ENCODE results near the gene ATP7B.
"Not testable (repeated sequence)": the region's sequence is repeated elsewhere in the genome, so short reads cannot be mapped to it uniquely, and the experiment has no call there.

Gene ATP7B

GRCh38 chr13:51919531-51919930 lies 91.7 kb downstream of the ATP7B start:
- DNase-seq, result no peak

DNA sequence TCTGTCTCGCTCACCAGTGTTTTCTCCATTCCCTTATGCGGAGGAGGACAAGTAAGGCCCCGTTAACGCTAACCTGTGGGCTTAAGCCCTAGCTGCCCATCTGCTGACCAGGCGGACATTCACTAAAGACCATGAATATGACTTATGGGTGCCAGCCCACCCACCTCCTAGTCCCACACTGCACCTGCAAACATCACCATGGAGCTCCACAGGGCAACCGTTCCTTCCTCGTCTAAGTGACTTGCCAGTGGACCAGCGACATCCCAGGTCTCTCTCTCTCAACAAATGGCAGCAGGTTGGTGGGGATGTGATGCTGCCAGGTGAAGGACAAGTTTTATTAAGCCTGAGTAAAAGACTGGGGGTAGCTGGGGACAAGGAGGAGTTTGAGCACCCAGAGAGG lies 94.3 kb downstream of the ATP7B start:
- no peak for DNase-seq

GRCh38 chr13:51916051-51916818 lies 95.0 kb downstream of the ATP7B start:
- no peak for DNase-seq

DNA sequence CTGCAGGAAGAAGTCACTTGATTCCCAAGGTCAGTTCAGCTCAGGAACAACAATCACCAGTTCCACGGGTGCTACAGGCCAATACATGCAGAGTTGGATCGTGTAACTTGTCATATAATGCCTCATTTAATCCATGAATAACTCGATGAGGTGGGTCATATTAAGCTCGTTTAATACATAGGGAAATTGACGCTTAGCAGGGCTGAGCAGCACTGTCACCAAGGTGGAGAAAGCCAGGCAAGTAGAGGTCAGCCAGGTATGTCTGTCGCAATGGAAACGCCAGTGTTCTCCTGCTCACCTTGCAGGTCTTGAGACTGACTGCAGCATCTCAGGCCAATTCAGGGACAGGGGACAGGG lies 97.1 kb downstream of the ATP7B start:
- DNase-seq, result no peak

- no peak for DNase-seq
Observed at GRCh38 chr13:51913421-51914136, 97.7 kb downstream of the ATP7B start.

DNA sequence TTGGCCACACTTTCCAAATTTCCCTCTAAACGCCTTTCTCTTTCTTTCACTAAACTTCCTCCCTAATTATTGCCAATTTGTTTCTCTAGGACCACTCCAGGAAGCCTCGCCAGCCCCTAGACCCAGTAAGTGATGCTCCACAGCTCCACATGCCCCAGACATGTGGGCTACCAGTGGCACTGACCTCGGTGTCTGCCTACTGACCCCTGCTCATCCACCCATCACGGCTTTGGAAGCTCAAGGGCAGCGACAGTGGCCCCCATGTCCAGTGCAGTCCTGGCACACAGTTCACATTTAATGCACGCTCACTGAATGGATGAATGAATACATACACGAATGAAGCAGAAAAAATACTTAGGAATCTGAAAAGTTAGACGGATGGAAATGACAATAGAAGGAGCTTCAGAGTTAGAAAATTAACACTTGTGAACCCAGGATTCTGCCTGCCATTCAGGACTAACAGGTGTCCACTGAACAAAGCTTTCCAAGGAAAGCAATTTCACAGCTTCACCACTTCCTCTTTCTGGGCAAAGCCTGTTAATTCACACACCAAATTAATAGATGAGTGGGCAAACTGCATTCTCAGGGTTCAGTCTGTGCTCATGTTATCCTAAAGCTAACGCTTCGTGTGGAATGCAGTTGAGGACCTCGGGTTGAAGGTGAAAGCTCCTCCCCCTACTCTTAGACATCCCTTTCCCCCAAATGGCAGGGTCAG lies 98.6 kb downstream of the ATP7B start:
- DNase-seq, result no peak

DNA sequence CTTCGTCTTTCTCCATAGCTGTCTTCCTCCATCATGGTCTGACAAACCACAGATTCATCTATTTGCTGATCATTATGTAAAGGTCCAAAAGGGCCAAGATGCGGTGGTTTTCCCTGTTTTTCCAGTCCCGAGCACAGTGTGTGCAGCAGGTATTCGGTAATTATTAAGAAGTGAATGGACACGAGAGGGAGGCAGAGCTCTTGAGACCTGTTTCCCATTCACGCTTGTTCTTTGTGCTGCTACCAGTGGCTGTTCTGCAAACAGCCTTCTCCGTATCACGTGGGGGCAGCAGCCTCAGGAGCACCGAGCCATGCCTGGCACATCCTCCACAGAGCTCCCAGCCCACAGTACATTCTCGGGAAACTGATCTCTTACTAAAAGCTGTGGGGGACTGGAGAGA lies 99.2 kb downstream of the ATP7B start:
- DNase-seq, result no peak

DNA sequence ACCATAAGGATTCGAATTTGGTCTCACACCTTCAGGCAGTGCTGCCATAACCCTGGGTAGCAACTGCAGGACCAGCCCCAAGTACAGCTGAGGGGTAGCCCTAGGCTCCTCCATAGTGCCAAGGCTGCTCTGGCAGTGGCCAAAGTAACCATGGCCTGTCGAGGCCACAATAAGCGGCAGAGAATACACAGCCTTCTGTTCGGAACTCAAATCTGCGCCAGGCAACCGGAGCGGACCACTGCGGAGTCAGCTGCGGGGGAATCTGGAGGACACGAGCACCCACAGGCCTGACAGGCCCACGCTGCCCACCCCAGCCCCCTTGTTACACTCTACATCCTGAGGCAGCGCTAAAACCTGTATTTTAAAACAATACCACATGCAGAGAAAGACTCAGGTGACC lies 100.7 kb downstream of the ATP7B start:
- no peak for DNase-seq

- DNase-seq, result not testable (repeated sequence)
Observed at GRCh38 chr13:51909265-51909664, 102.0 kb downstream of the ATP7B start.

DNA sequence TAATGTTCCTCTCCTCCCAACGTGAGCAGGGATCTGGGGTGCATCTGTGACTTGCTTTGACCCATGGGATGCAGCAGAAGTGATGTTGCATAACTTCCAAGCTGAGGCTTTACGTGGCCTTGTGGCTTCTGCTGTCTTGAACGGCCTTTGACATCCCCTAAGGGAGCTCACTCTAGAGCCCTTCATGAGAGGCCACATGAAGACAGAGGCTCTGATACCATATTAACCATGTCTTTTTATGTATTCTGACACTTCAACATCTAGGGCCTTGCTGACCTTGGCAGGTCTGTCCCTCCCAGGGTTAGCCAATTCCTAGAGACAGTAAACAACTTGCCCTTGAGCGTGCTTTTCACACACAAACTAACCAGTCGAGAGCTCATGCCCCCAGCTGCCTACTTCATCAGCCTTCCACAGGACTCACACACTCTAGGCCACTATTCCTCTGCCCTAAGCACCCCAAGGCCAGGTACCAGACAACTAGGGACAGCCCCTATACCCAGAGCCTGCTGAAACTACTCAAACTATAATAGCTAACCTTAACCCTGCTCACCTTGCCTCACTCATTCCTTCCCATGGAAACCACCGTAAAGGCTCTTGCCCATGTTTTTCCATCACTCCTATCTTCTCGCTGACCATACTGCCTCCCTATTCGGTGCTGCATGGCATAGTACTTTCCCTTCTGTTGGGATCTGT lies 104.1 kb downstream of the ATP7B start:
- DNase-seq, result no peak

- DNase-seq, result no peak
Observed at GRCh38 chr13:51906581-51906980, 104.7 kb downstream of the ATP7B start.

- no peak for DNase-seq
Observed at GRCh38 chr13:51905787-51906186, 105.5 kb downstream of the ATP7B start.

GRCh38 chr13:51902776-51903175 lies 108.5 kb downstream of the ATP7B start:
- no peak for DNase-seq

DNA sequence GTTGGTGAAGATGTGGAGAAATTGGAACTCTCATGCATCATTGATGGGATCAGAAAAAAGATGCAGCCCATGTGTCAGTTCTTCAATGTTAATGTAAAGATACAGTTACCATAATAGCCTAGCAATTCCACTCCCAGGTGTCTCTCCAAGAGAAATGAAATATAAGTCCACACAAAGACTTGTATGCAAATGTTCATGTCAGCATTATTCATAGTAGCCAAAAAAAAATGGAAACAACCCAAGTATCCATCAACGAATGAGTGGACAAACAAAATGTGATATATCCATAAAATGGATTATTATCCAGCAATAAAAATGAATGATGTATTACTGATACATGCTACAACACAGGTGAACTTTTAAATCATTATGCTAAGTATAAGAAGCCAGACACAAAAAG lies 110.8 kb downstream of the ATP7B start:
- no peak for DNase-seq

DNA sequence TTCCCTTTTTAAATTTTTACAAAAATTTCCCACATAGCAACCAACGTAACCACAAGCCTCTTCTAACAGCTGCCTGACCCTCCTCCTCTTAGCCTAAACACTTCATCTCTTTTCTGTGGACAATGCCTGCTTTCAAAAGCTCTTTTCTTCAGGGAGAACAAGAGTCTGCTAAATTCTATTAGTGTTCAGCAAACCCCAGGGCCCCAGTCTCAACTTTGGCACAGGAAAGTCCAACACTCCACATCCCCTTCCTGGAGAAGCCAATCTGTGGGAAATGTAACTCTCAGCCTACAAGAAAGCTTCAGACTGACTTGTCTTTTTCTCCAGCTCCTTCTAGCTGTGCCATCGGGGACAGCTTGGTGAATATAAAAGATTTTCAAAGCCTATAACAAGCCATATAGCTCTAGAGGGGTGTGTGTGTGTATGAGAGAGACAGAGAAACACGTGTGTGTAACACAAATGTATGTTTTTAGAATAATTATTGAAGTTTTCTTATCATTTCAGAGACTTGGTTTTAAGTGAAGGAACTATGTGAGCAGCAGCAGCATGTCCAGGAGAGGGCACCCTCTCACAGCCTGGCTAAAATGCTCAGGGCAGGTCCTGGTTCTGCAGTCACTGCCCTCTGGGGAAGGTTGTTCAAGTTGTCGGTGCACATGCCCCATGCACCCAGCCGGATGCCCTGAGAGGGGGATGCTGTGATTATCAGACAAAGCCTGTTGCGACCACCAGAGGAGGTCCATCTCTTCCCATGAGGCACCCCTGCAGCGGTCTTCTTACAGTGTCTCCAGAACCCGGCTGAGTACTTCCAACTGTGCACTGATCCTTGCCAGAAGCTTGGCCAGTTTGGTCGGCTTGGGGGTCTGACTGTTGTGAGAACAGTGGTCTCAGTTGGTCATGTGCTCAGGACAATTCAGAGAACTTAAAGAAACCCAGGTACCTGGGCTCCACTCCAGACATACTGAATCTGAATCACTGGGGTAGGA lies 115.1 kb downstream of the ATP7B start:
- no peak for DNase-seq

DNA sequence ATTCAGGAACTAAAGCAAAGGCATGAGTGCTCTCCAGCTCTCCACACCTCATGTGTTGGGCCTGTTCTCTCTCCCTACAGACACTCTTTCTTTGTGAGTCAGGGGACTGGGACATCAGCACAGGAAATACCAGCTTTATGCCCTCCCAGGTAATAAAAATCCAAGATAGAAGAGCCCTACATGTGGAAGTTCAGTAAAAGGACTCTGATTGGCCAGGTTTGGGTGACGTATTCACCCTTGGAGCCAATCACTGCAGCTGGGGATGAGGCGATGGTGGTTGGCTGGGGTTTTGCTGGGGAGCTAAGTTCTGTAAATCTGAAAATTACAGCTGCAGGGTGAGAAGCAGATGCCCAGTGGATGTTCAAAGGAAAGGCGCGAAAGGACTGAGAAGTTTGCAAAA lies 117.0 kb downstream of the ATP7B start:
- DNase-seq, result no peak

- DNase-seq, result no peak
Observed at GRCh38 chr13:51892657-51893056, 118.6 kb downstream of the ATP7B start.

DNA sequence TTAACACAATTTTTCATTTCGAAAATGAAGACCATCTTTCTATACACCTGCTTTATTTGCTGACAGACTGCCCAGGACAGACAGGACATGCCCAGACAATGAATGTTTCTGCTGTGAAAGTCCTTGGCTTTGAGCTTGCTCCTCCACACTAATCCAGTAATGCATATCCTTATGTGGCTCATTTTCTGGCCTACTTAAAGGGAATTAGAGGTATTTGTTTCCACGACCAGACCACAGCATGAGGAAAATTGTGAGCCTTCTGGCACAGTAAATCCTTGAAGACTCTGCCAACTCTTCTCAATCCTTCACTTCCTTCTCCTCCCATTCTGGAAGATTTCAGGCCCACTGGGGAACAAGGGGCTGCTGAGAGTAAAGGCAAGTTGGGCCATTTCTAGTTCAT lies 123.8 kb downstream of the ATP7B start:
- no peak for DNase-seq

GRCh38 chr13:51885651-51886050 lies 125.6 kb downstream of the ATP7B start:
- DNase-seq, result no peak

DNA sequence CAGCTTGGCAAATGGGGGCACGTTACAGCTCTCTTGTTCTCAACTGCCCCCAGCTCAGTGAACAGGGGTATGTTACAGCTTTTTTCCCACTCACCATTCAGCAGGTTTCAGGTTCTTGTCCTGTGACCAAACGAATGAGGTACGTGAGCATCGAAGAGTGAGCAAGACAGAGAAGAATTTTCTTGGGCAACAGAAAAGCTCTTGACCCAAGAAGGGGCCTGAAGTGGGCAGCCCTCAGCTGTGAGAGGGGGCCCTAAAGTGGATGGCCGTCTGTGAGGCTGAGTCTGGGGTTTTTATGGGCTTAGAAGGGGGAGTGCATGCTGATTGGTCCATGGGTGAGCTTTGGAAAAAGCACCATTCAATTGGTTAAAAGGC lies 128.0 kb downstream of the ATP7B start:
- no peak for DNase-seq

All from amniotic stem cell (primary cell).